Heart left ventricle (tissue), 16 donors: ENCODE data around the gene WDR62. TPM values are rescaled to one million over a fixed set of nuclear protein-coding genes. Genes with fewer than 3 reads are reported as not detected.

Experiments
- ATAC-seq, 4 donors: fragments of 200-7000 bp; cut with Tn5 transposase; one replicate each; pipeline ENCODE4 v1.9.1; 2020 to 2022; ENCODE audit warnings: moderate library complexity in 4 of 4, mild to moderate bottlenecking in 3 of 4, moderate number of reproducible peaks in 1 of 4
- DNase-seq, 5 donors: peaks; one replicate each; pipeline ENCODE4 v3.0.0-alpha.2; 2020
- H3K27ac ChIP-seq, 12 donors: fragments of 200-600 bp; sonication (generic) in 4 of 12; one replicate each; pipeline versions ENCODE4 v1.5.0 to v1.8.0; 2016 to 2022; ENCODE audit warnings: mild to moderate bottlenecking in 2 of 12
- H3K27me3 ChIP-seq, 9 donors: fragments of 200-600 bp; sonication (generic) in 2 of 9; one replicate each; pipeline versions ENCODE4 v1.5.1 to v1.8.0; 2016 to 2022; ENCODE audit warnings: mild to moderate bottlenecking in 3 of 9
- H3K36me3 ChIP-seq, 9 donors: fragments of 200-600 bp; sonication (generic) in 2 of 9; one replicate each; pipeline versions ENCODE4 v1.5.0 to v1.8.0; 2018 to 2022; ENCODE audit warnings: mild to moderate bottlenecking in 2 of 9
- H3K4me1 ChIP-seq, 12 donors: fragments of 200-600 bp; sonication (generic) in 4 of 12; one replicate each; pipeline versions ENCODE4 v1.5.0 to v1.8.0; 2016 to 2022; ENCODE audit warnings: mild to moderate bottlenecking in 3 of 12
- H3K4me3 ChIP-seq, 12 donors: fragments of 200-600 bp; sonication (generic) in 4 of 12; one replicate each; pipeline versions ENCODE4 v1.5.0 to v1.8.0; 2017 to 2022; ENCODE audit warnings: mild to moderate bottlenecking in 9 of 12, moderate library complexity in 4 of 12
- H3K9me3 ChIP-seq, 12 donors: fragments of 200-600 bp; sonication (generic) in 4 of 12; one replicate each; pipeline versions ENCODE4 v1.5.0 to v1.8.0; 2016 to 2022; ENCODE audit warnings: mild to moderate bottlenecking in 1 of 12
- CTCF ChIP-seq, 12 donors: fragments of 200-600 bp; sonication (generic) in 4 of 12; IDR thresholded peaks; one replicate each; pipeline versions ENCODE4 v1.5.0 to v1.8.0; 2018 to 2022; ENCODE audit warnings: antibody characterized with exemption in 12 of 12, mild to moderate bottlenecking in 5 of 12
- POLR2A ChIP-seq, 2 donors: fragments of 450-650 bp; IDR thresholded peaks; one replicate each; pipeline ENCODE4 v1.6.1; 2017; ENCODE audit warnings: antibody characterized with exemption in 2 of 2, mild to moderate bottlenecking in 2 of 2, moderate library complexity in 2 of 2
- WGBS, 4 donors: extraction: QIAGEN DNeasy Blood & Tissue Kit in 2 of 4; methylation state at CpG; one replicate each; pipeline versions ENCODE4 v1.1.5 to v1.1.7; 2013 to 2018; 5-methylcytosine and 5-hydroxymethylcytosine counted together
- intact Hi-C, 10 donors: fragments of 100-400 bp; cut with DNase I; formaldehyde crosslinking; loops; one replicate each; pipeline versions ENCODE4 v1.11.1 to v1.14.2; 2022
- polyA plus RNA-seq, 2 donors: library from polyadenylated mRNA; stranded (reverse); fragments of 200-250 nt; gene quantifications; one replicate each; pipeline ENCODE4 v1.2.3, GENCODE V29; 2013
- total RNA-seq, 9 donors: library from RNA; depleted of rRNA in 2 of 9; stranded (reverse); fragments of >200 nt in 2 of 9; fragmentation: NEBNext Ultra II Directional in 3 of 9; extraction: Animal tissue kit (Norgen Biotek cat#: 25700) in 3 of 9; gene quantifications; one replicate each; pipeline versions ENCODE4 v1.1.0 to v1.2.4, GENCODE V29; 2016 to 2023
- donor health status: ischemic (EF 13 %, LVEDD 7.1; RV severe dilation, severe dysfunction).
- donor health status: healthy with polysubstance abuse.
- donor health status: DM: no; HTN: yes; CAD: no.
- donor health status: DM: no; HTN: no; CAD: no.
- donor health status: ischemic (EF 25% LVEDD 6.9; RV normal size, moderate dysfunction).
- donor health status: ischemic (EF 25% LVEDD 5.7; RV mildly dilated, moderate dysfunction).
- donor health status: healthy.
- donor health status: DM: yes; HTN: yes; CAD: no.
- donor health status: ischemic (EF 35%, LVEDD 5.7; RV mildly dilated, moderate dysfunction).
- donor health status: nonischemic (EF 11% LVEDD 7.7; RV severe dilation, severe dysfunction).
- donor health status: DM: yes; HTN: yes; CAD: no.
- donor health status: PGD.
- donor health status: ischemic (EF 29% LVEDD 5.4; RV normal size, mild dysfunction).
- donor health status: nonischemic (EF 23%, LVEDD 6.1; RV moderate dilation, normal function).

Gene WDR62
- total and polyA plus RNA-seq, 11 donors, result 1.4 to 24.3 (median 7.7) TPM

GRCh38 chr19:36111200-36111539 lies 56.5 kb downstream of the WDR62 start:
- Histone ChIP-seq H3K27me3 (no peaks in the 10 kb centered on the region), H3K9me3 (no peaks in the 10 kb centered on the region), H3K4me1 (peaks cover under 1 to 23% (median 13%) of the 10 kb centered on the region in 12 donors), H3K4me3 (no peak overlapping the region), H3K27ac (no peak overlapping the region), H3K36me3 (peaks cover 0 to 33% (median 28%) of the 10 kb centered on the region in 9 donors)
- DNase-seq, result no peak
- intact Hi-C loops, result loop anchor here in 5 of 10 donors (5.0 to 10.0 kb wide), 4 partner anchors 54 to 119 kb away; partner anchors contain the start of gene SDHAF1 (in 3 of the 5)
- 79 to 84% (median 81%) methylated on average over 8 to 13 of the region's 13 CpGs for WGBS, 4 donors
- ATAC-seq, result no peak
- TF ChIP-seq POLR2A (IDR thresholded peaks at IDR 0.05) (no peak), CTCF (IDR thresholded peaks at IDR 0.05) (no peak)

- no peaks in the 10 kb centered on the region for H3K27me3 ChIP-seq
- ATAC-seq (no peak), DNase-seq (no peak)
- WGBS, 4 donors, result 93 to 98% (median 96%) methylated on average over 10 of the region's 10 CpGs
- no peaks in the 10 kb centered on the region for H3K9me3 ChIP-seq
- intact Hi-C loops, result loop anchor here in 5 of 10 donors (5.0 to 10.0 kb wide), 4 partner anchors 55 to 120 kb away; partner anchors contain the start of gene SDHAF1 (in 3 of the 5)
- H3K36me3 ChIP-seq, result peaks cover 0 to 42% (median 36%) of the 10 kb centered on the region in 9 donors
- no peak for TF ChIP-seq POLR2A (IDR thresholded peaks at IDR 0.05)
- no peak for TF ChIP-seq CTCF (IDR thresholded peaks at IDR 0.05)
- H3K4me1 ChIP-seq, result peaks cover 3 to 32% (median 19%) of the 10 kb centered on the region in 12 donors
- no peak overlapping the region for H3K27ac ChIP-seq
- no peak overlapping the region for H3K4me3 ChIP-seq
These were observed 58.0 kb downstream of the WDR62 start for GRCh38 chr19:36112678-36113077.

GRCh38 chr19:36113425-36113824 lies 58.7 kb downstream of the WDR62 start:
- intact Hi-C loops, result loop anchor here in 5 of 10 donors (5.0 to 10.0 kb wide), 4 partner anchors 56 to 121 kb away; partner anchors contain the start of gene SDHAF1 (in 3 of the 5)
- Histone ChIP-seq H3K4me1 (peaks cover 3 to 32% (median 19%) of the 10 kb centered on the region in 12 donors), H3K36me3 (peaks cover 0 to 49% (median 42%) of the 10 kb centered on the region in 9 donors), H3K9me3 (no peaks in the 10 kb centered on the region), H3K4me3 (peak overlapping the region in 9 of 12 donors; percentile 73 to 98 (median 90)), H3K27ac (peak overlapping the region in 1 of 12 donors; percentile 93), H3K27me3 (no peaks in the 10 kb centered on the region)
- TF ChIP-seq POLR2A (IDR thresholded peaks at IDR 0.05), result no peak
- TF ChIP-seq CTCF (IDR thresholded peaks at IDR 0.05), result no peak
- DNase-seq (no peak), ATAC-seq (no peak)
- 93 to 94% (median 93%) methylated on average over 26 to 34 of the region's 34 CpGs for WGBS, 4 donors

- no peak for TF ChIP-seq POLR2A (IDR thresholded peaks at IDR 0.05)
- no peak for TF ChIP-seq CTCF (IDR thresholded peaks at IDR 0.05)
- intact Hi-C loops, result loop anchor here in 7 of 10 donors (2.0 to 10.0 kb wide), 5 partner anchors 57 to 122 kb away; partner anchors contain the start of genes SDHAF1 (in 3 of the 7), THAP8 (in 2 of the 7) and WDR62 (in 2 of the 7)
- DNase-seq (peak in 3 of 5 donors; percentile 23 to 50 (median 43)), ATAC-seq (peak in 2 of 4 donors; percentile 0 to 4)
- peak overlapping the region; percentile 28 to 93 (median 88) for H3K27ac ChIP-seq
- no peaks in the 10 kb centered on the region for H3K9me3 ChIP-seq
- peak overlapping the region; percentile 60 to 98 (median 90) for H3K4me3 ChIP-seq
- WGBS, 4 donors, result 6 to 15% (median 12%) methylated on average over 42 to 48 of the region's 48 CpGs
- H3K27me3 ChIP-seq, result no peaks in the 10 kb centered on the region
- peaks cover 0 to 56% (median 47%) of the 10 kb centered on the region in 9 donors for H3K36me3 ChIP-seq
- peaks cover 3 to 32% (median 19%) of the 10 kb centered on the region in 12 donors for H3K4me1 ChIP-seq
These were observed 59.4 kb downstream of the WDR62 start for GRCh38 chr19:36113894-36114720.
